Retinal pigment epithelial cell (primary cell): Measurements from ENCODE around the gene PCSK1.

ENCODE experiments used
- DNase-seq: peaks from one replicate; pipeline ENCODE4 v3.0.0-alpha.2; 2010; ENCODE audit warnings: low read depth
- H3K4me3 ChIP-seq: 2 replicates; pipeline ENCODE4 v1.5.1; 2011; ENCODE audit warnings: mild to moderate bottlenecking, low read length, control low read depth, moderate library complexity
- TF ChIP-seq, protein P1 (sequence below): conservative IDR thresholded peaks from 2 replicates; pipeline ENCODE4 v1.5.1; 2011; ENCODE audit warnings: low read depth, low read length, control low read depth, inconsistent platforms

The PCSK1 gene

DNA sequence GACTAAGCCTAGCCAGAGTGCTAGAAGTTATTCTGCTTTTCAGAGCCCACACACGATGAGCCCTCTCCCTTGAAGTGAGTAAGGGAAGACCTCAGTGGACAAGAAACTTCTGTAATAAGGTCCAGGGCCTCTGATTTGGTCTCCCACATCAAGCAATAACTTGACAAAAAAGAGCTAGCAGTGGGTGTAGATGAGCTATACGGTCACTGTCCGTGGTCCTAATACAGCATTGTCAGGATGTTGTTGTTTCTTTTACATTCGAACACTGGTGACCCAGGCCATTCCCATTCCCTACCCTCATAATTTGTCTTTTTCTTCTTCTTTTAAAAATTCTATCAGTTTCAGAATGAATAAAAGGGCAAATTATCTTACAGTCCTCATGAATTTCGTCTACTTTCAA is 5.2 kb downstream of the PCSK1 start:
- H3K4me3 ChIP-seq, result no peak overlapping the region
- TF ChIP-seq, protein P1, sequence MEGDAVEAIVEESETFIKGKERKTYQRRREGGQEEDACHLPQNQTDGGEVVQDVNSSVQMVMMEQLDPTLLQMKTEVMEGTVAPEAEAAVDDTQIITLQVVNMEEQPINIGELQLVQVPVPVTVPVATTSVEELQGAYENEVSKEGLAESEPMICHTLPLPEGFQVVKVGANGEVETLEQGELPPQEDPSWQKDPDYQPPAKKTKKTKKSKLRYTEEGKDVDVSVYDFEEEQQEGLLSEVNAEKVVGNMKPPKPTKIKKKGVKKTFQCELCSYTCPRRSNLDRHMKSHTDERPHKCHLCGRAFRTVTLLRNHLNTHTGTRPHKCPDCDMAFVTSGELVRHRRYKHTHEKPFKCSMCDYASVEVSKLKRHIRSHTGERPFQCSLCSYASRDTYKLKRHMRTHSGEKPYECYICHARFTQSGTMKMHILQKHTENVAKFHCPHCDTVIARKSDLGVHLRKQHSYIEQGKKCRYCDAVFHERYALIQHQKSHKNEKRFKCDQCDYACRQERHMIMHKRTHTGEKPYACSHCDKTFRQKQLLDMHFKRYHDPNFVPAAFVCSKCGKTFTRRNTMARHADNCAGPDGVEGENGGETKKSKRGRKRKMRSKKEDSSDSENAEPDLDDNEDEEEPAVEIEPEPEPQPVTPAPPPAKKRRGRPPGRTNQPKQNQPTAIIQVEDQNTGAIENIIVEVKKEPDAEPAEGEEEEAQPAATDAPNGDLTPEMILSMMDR, result no peak
- DNase-seq, result no peak

DNA sequence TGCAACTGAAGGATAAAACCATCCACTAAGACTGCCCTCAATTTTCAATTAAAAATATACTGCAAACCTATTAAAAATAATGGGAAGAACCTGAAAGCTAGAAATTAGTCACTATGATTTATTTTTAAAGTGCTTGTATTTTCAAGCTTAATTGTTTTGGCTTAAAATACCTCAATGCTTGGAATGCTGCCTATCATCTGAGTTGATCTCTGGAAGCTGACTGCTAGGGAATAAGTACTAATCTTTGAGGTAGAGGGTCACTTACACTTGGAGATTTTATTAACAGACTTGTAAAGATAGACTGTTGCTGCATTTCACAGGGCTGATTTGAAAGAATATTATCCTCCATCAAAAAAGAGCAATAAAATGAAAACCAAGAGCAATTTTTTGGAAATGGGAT is 6.2 kb downstream of the PCSK1 start:
- no peak overlapping the region for H3K4me3 ChIP-seq

DNA sequence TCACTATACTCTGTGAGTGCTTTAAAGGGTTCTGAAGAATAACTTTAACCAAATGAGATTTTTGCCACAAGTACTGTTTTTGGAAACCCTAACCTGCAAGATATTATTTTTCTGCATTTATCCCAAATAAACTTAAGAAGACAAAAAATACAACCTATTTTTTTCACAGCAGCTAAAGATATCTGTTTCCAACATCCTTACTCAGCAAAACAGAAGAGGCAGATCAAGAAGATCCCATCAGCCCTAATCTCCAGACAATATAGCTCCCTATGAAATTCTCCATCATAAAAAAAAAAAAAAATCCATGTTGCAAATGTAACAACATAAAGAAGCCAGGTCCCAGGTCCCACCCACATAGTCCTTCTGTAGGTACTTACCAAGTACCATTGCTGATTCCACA is 7.6 kb downstream of the PCSK1 start:
- H3K4me3 ChIP-seq, result no peak overlapping the region
- TF ChIP-seq, protein P1, result no peak
- DNase-seq, result no peak

More for the DNA sequence above, 6.2 kb downstream of the PCSK1 start:
- TF ChIP-seq, protein P1, result no peak
- DNase-seq, result peak; percentile 71

DNA sequence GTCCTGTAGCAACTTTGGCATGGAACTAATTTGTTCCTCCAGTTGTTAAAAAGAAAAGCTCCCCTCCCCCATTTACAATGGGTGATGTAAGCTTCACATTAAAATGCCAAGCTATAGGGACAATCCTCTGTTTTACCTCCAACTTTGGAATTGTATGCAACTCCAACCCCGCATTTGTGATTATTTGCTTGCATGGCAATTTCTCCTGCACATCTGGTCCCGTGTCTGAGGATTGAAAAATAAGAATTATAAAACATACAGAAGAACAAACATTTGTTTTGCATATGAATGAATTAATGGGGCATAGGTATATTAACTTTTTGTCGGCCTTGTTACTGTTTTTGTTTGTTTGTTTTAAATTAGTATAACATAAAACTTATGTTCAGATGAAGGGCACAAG is 17.2 kb downstream of the PCSK1 start:
- DNase-seq, result no peak
- H3K4me3 ChIP-seq, result no peak overlapping the region
- TF ChIP-seq, protein P1, result no peak

DNA sequence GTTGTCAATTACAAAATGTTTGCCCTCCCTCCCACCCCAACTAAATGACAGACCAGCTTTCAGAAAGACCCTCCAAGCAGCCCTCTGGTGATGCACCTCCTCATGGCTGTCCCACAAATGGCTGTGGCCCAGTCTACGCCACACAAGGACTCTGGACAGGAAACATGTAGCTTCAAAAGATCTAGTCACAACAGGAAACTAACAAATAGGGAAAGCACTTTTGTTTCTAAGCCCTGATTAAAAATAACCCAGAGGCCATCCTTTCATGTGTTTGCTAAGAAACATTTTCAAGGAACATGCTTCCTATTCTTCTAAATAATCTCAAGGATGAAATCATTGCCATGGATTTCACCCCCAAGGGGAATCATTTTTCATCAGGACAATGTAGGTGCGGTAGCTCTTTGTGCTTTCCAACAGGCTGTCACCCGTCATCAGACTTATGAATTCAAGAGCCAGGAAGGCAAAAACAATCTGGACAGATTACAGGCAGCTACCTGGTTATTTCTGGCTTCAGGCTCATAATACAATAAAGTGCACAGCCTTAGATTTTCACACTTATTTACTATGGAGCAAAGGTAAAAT is 20.1 kb downstream of the PCSK1 start:
- DNase-seq, result no peak
- TF ChIP-seq, protein P1, result no peak
- H3K4me3 ChIP-seq, result no peak overlapping the region

DNA sequence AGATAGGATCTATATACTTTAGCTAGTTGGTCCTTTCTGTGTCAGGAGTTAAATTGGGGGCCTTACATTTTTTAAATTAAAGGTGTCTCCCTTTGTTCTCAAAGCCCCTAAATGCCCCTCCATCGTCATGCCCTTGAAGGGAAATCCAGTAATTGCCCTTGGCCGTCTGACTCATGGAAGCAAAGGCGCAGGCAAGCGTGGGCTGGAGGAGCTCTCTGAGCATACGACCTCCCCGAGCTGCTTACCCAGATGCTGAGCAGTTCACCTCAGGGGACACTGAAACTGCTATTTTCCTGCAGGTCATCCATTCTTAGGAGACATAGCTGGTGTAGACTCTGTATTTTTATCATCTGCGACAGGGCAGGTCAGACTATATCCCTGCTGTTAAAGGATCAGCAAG is 23.0 kb downstream of the PCSK1 start:
- H3K4me3 ChIP-seq, result no peak overlapping the region
- no peak for DNase-seq
- TF ChIP-seq, protein P1, result no peak

DNA sequence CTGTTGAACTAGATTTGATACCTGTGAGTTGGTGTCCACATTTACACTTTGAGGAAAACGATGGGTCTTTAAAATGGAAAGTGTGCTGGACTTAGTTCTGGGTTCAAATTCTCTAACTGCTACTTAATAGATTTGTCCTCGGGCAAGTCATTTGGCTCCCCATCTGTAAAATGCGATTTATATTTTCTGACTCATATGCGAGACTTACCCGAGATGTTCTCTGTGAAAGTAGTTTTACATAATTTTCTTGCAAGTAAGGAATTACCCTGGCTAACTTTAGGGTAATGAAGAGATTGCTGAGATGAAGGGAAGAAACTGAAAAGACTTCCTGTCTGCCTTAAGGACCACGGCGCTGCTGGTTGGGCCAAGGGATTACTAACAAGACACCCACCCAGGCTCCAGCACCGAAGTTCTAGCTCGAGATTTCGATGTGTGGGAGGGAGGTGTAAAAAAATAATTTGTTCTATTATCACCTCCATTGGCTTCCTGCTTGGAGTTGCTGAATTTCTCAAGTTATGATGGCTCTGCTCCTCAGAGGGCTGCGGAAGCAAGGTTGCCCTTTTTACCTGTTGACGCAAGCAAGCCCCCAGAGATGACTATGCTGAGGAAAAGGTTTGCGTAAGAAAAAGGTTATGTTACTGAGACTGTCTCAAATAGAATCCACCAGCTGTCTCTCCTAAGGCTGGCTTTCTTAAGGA is 24.1 kb downstream of the PCSK1 start:
- no peak for DNase-seq
- H3K4me3 ChIP-seq, result no peak overlapping the region
- TF ChIP-seq, protein P1, result no peak
